Activated T-cell treated with anti-CD3 and anti-CD28 coated beads for 1 hour (primary cell): ENCODE data around the gene GALM.
"Not testable (repeated sequence)": the region's sequence is repeated elsewhere in the genome, so short reads cannot be mapped to it uniquely, and the experiment has no call there.

Experiments
- DNase-seq: peaks from one replicate; pipeline ENCODE4 v3.0.0-alpha.2; 2020; ENCODE audit warnings: low read depth

The GALM gene

GRCh38 chr2:38711558-38711957, 45.6 kb downstream of the GALM start:
- DNase-seq: no peak

DNA sequence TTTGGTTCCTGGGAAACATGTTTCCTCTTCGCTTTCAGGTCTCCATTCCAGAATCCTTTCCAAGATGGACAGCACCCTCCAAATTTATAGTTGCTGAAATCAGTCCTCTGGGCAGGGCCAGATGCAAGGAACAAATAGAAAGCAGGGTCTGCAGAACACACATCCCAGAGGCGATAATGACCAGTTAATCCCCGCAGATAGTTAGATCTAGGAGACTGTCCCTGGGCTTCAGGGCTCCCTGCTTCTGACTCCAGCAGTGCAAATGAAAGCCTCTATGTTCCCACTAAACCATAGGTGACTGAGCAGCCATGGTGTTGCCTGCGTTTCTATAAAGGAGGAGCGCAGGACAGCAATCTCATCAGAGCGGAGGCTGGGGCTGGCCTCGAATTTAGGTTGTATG, 46.5 kb downstream of the GALM start:
- DNase-seq: no peak

GRCh38 chr2:38712871-38713270, 47.0 kb downstream of the GALM start:
- no peak for DNase-seq

GRCh38 chr2:38713338-38713737, 47.4 kb downstream of the GALM start:
- no peak for DNase-seq

DNA sequence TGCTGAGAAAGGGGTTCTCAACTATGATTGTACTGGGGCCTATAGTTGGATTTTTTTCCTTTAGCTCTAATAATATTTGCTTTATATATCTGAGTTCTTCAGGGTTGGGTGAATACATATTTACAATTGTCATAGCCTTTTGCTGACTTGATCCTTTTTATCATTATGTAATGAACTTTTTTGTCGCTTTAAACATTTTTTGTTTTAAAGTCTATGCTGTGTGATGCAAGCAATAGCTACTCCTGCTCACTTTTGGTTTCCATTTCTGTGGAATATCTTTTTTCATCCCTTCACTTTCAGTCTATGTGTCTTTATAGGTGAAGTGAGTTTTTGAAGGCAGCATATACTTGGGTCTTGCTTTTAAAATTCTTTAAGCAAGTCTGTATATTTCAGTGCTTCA, 49.0 kb downstream of the GALM start:
- not testable (repeated sequence) for DNase-seq

- DNase-seq: no peak
Measured at GRCh38 chr2:38716185-38716584, 50.3 kb downstream of the GALM start.

GRCh38 chr2:38718601-38719000, 52.7 kb downstream of the GALM start:
- DNase-seq: no peak

GRCh38 chr2:38719706-38720105, 53.8 kb downstream of the GALM start:
- no peak for DNase-seq

- no peak for DNase-seq
Measured at GRCh38 chr2:38720613-38721241, 54.8 kb downstream of the GALM start.

DNA sequence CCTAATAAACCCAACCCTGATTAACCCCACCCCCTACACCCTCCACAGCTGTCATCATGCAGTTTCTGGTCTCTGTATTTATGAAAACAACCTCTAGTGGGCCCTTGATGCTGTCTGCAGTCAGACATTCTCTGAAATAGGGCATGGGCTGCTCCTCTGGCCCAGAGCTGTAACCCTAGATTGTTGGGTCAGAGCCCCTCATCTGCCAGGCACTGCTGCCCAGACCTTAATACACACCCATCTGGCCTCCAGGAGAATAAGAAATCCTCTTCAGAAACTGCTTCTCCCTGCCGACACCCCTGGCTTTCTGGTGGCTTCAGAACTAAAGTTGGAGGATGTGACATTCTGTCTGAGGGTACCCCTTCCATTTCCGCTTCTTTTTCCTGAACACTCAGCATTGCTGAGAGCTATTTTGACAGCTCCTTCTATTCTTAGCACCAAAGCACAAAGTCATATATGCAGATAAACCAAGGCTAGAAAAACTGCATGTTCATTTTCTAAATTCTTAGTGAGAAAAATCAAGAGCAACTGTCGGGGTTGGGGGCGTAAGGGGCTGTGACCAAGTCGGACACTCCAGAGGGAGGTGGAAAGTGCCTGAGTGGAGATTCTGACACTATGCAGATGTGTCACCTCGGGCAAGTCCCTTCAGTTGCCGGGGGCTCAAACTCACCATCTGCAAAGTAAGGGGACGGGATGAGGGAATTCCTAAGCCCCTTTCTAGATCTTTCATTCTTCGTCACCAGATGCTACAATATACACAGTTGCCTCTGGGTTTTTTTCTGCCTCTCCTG, 56.6 kb downstream of the GALM start:
- no peak for DNase-seq

GRCh38 chr2:38723173-38723572, 57.3 kb downstream of the GALM start:
- no peak for DNase-seq

- no peak for DNase-seq
Measured at GRCh38 chr2:38727661-38728060, 61.7 kb downstream of the GALM start.

GRCh38 chr2:38728694-38729093, 62.8 kb downstream of the GALM start:
- DNase-seq: no peak

- DNase-seq: no peak
Measured at GRCh38 chr2:38731090-38731489, 65.2 kb downstream of the GALM start.

DNA sequence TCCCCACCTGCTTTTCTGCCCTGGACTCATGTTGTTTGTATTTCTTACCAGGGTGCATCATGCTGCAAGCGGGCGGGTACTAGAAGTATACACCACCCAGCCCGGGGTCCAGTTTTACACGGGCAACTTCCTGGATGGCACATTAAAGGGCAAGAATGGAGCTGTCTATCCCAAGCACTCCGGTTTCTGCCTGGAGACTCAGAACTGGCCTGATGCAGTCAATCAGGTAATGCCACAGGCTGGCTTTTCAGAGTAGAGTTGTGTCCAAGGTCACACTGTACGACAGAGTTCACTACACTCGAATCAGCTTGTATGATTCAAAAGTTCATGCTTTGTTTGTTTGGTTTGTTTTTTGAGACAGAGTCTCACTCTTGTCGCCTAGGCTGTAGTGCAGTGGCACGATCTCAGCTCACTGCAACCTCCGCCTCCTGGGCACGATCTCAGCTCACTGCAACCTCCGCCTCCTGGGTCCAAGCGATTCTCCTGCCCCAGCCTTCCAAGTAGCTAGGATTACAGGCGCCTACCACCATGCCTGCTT, 65.8 kb downstream of the GALM start:
- DNase-seq: no peak

- no peak for DNase-seq
Measured at GRCh38 chr2:38733300-38733971, 67.5 kb downstream of the GALM start.

GRCh38 chr2:38734299-38735058, 68.6 kb downstream of the GALM start:
- DNase-seq: no peak

DNA sequence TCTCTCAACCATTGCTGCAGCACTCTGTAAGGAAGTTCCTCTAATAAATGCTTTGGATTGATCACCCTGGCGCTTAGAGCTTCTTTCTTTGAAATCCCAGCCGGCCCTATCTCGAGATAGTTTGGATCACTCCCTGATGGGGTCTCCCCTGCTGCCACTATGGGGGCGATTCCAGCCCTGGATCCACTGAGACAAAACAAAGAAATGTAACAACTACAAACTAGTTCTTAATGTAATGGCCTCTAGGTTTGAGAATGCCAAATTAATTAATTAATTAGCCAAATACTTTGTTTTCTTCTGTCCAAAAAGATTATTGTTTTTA, 70.0 kb downstream of the GALM start:
- DNase-seq: no peak

GRCh38 chr2:38737000-38737698, 71.2 kb downstream of the GALM start:
- DNase-seq: not testable (repeated sequence)

DNA sequence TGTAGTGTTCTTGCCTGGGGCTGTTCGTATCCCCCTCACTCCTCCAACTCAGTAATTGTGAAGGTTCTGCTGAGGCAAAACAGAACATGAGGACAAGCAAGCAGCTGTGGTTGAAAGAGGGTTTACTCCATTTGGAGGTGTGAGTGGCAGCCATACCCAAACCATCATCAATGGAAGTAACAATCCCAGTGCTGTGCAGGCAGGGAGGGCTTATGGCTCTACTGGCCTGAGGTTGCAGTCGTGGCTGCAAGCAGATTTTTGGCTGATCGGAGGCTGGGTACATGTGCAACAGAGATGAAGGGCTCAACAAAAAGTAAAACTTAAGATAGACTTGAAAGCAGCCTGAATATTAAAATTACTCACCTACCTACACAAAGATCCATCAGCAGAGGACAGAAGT, 72.0 kb downstream of the GALM start:
- no peak for DNase-seq

DNA sequence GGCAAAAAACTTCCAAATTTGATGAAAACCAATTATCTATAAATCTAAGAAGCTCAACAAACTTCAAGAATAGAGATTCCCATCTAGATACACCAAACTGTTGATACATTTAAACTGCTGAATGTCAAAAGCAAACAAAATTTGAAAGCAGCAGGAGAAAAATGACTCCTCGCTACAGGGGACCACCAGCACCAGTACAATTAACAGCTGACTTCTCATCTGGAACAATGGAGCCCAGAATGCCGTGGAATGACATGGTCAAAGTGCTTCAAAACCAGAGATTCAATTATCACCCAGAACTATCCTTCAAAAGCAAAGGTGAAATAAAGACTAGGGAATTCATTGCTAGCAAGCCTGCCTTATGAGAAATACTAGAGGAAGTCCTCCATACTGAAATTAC, 73.6 kb downstream of the GALM start:
- no peak for DNase-seq
